Kidney glomerular epithelial cell (primary cell): ENCODE measurements around the gene RTF2.

Source experiments
- DNase-seq: peaks from one replicate; lab custom pipeline; 2025; lab: John Stamatoyannopoulos, UW

RTF2 gene, protein sequence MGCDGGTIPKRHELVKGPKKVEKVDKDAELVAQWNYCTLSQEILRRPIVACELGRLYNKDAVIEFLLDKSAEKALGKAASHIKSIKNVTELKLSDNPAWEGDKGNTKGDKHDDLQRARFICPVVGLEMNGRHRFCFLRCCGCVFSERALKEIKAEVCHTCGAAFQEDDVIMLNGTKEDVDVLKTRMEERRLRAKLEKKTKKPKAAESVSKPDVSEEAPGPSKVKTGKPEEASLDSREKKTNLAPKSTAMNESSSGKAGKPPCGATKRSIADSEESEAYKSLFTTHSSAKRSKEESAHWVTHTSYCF

DNA sequence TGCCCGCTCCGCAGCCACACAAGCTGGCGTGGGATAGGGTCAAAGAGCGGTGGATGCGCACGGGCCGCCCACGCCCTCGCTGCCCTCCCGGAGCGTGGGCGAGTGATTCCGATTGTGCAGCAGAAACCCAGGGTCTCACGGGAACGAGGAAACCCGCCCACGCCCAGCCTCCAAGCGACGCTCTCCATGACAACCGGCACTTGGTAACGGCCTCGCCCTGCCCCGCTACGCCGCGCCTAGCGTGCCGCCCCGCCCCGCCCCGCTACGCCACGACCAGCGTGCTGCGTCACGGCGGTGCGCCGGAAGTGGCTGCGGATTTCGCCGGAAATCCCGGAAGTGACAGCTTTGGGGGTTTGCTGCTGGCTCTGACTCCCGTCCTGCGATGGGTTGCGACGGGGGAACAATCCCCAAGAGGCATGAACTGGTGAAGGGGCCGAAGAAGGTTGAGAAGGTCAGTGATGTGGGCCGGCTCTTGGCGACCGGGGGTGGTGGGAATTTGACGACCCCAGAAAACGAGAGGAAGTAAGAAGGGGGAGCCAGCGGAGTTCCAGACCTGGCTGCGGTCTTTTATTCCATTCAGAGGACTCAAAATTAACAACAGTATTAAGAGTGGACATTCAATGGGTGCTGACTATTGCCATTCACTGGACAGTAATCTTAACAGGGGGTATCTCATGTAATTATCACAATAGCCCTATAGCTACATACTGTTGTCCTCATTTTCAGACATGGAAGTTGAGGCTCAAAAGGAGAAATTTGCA lies at the start of gene RTF2:
Gene RTF2, plus strand, starts transcription at position 312 of the 761 bp plus-strand sequence. Its CDS starts 71 bp downstream, at position 383.
- DNase-seq = peak; percentile 89

DNA sequence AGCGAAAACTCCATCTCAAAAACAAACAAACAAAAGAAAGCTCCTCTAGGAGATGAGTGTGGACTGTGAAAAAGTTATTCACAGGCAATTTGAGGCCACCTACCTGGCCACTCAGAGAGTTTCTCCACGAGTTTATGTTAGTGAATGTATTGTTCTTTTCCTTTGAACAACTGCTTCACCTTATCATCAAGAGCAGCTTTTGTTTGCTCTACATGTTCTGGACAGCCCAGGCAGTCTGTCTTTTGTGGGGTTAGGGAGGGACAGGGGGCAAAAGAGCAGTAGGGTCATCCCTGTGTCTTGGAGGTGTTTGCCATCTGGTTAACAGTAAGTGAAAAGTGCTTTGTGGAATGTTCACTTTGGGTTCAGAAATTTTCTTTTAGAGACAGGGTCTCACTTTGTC lies 48.4 kb upstream of the RTF2 start:
- no peak for DNase-seq

DNA sequence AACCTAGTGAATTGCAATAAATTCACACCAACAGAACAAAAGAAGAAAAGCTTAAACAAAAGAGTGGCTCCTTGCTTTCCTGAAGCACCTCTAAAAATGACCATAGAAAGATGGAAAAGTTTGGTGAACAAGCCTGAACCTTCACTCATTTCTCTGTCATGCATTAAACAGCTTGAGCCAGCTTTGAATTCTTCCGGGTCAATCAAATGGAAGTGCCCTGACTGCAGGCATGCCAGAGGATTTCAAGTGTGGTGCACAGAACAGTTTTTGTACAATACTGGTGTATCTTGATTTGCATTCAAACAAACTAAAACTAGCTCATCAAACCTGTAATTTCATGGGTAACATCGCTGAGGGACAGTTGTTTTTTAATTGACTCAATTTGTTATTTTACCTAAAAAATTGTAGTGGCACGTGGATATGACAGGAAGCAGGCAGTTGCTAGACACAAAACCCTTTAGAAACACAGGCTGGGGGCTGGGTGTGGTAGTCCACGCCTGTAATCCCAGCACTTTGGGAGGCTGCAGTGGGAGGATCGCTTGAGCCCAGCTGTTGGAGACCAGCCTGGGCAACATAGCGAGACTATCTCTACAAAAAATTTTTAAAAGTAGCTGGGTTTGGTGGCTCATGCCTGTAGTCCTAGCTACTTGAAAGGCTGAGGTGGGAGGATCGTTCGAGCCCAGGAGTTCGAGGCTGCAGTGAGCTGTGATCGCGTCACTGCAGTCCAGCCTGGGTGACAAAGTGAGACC lies 47.3 kb upstream of the RTF2 start:
- DNase-seq = peak; percentile 5

DNA sequence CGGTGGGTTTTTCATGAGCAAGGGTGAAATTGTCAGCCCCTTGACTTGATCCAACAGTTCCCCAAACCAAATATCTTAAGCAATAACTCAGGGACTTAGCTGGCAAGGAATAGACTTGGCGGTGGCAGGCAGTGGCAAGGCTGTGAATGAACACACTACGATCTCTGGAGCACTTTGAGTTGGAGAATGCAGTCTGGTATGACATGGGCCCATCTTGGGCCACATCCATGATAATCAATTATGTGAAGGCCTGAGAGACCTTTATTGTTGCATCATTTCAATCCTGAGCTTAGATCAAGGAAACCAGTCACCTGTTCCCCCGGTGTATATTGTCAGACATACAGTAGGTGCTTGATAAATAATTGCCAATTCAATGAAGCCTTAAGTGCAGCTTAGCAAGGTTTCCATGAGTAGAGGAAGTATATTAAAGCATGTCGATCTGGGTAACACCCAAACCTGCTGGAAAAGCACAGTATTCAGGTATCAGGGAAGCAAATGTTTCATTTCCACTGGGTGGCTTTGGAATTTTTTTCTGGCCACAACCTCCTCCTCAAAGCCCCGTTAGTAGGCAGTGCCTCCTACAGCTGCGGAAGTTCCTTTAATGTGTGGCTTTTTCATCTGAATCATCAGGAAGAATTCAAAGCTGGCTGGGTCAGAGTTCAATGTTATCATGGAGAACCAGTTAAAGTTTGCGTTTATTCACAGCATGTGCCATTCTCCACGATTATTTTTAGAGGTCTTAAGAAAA lies 46.2 kb upstream of the RTF2 start:
- peak; percentile 95 for DNase-seq

DNA sequence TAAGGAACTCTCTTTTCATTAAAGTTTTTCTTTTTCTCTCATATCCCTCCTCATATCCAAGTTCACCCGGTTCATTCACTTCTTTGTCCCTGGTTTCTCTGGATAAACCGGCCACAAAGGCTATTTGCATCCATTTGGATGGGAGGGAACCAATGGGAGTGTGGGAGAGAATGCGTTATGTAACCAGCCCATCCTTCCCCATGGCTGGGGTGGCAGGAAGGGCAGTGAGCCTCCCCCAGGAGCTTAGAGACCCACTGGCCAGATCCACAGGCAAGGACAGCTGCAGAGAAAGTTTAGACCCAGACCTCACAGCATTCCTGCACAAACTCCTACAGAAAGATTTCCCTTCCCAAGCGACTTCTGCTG lies 45.6 kb upstream of the RTF2 start:
- DNase-seq = no peak

DNA sequence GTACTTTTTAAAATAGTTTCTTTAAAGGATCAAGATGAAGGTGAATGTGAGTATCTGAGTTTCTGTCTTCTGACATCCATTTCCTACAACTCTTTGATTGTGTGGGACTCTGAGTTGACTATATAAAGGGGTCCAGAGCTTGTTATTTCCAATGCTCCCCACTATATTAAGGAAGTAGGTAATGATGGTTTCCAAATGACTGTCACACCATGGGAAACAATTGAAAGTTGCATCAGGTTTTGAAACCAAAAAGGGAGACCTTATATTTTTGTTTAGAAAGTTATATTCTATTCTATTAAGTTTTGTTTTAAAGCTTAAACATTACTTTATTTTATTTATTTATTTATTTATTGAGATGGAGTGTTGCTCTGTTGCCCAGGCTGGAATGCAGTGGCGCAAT lies 45.2 kb upstream of the RTF2 start:
- no peak for DNase-seq

DNA sequence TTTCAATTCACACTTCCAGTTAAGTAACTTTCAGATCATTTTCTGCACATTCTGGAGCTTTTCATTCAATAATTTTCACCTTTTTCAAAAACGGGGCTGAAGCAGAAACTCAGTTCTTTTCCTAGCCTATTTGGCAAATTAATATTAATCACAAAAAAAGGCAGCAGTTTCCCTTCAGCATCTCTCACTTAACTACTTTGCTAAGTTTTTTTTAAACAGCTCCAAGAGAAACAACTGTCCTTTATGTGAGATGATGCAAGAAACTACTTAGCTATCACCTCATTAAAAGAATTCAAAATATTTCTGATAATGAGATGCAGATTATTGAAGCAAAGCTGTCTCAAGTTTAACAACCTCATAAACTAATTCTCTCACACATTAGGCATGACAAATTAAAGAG lies 44.5 kb upstream of the RTF2 start:
- DNase-seq = no peak

DNA sequence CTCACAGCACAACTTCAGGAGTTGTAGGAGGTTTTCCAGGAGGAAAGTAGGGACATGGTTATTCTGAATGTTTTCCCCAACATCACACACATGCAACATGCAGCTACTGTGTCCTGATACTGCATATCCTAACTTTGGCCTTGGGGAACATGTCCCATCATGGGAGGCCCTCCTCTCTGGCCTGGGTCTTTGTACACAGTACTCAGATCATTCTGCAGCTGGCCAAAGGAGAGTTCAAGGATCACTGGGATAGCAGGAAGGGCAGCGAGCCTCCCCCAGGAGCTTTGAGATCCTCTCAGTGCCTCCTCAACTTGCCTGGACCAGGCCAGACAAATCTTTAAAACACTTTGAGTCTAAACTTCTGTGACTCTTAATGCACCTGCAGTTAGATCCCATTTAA lies 43.5 kb upstream of the RTF2 start:
- no peak for DNase-seq

DNA sequence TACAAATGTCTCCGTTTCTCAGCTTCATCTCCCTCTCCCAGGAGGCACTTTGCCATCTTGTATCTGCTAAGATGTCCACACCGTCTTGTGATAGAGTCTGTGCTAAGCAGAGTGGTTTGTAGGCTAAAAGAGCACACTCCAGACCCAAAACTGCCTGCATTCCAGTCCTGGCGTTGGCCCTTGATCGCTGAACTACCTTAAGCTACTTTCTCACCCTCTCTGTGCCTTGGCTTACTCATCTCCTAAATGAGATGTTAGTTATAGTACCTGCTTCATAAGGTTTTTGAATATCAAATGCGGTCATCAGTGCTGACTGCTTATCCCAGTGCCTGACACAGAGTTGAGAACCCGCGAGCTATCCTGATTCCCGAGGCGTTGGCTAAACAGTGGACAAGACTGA lies 42.4 kb upstream of the RTF2 start:
- no peak for DNase-seq

DNA sequence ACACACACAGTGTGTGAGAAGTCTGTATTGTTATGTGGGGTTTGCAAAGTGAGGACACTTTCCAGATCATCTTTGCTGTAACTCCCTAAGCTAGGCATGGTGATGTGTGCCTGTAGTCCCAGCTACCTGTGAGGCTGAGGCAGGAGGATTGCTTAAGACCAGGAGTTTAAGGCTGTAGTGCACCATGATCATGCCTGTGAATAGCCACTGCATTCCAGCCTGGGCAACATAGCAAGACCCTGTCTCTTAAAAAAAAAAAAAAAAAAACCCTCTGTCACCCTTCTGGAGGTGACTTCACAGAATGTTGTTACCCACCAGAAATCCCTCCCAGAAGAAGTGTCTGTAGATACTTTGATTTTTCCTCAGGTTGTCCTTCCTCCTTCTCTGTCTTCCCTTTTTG lies 41.5 kb upstream of the RTF2 start:
- DNase-seq = no peak

DNA sequence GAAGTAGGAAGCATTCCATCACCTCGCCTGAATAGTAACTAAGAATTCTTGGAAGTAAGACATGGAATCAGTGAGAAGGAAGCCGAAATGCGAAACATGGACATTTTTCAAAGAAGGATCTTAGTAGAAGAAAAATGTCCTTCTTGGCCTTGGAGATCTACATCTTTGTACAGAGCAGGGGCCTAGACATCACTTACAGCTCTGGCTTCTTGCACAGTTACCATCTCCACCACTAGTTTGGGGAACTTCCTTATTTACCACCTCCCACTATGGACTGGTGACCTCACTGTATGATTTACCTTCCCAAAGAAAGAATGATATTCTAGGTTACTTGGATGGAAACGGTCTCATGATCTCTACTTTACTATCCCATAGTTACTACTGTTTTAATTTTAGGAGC lies 40.6 kb upstream of the RTF2 start:
- DNase-seq = no peak

DNA sequence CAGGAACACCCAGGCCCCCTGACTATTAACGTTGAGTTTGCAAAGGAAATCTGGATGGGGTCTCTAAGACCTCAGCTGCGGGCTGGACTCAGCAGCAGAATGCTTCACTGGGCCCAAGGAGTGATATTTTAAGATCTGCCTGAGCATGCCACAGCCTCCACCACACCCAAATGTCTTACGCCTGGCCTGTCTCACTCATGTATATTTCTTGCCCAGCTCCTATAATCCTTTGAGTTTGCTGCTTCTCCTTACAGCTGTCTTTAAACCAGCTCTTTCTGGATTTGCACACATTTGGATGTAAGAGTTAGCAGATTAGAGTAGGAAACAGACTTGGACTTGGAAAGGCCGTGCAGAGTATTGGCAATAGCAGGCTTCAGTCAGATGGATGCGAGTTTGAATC lies 40.0 kb upstream of the RTF2 start:
- no peak for DNase-seq

DNA sequence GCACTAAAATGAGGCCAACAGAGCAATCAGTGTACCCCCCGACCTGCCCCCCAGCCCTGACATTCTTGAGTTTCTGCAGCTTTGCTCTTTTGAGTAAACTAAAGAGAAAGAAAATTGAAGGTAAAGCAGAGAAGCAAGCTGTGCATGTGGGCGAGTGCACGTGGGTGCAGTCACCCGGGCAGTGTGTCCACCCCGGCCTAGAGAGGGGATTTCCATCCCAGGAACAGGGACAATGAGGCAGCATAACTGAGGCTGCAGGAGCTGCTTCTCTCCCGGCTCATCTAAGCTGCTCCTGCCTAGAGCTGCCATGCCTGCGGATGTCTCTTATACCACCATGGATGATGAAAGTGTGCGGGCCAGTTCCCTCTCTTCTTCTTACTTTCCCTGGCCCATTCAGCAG lies 39.5 kb upstream of the RTF2 start:
- DNase-seq = no peak

DNA sequence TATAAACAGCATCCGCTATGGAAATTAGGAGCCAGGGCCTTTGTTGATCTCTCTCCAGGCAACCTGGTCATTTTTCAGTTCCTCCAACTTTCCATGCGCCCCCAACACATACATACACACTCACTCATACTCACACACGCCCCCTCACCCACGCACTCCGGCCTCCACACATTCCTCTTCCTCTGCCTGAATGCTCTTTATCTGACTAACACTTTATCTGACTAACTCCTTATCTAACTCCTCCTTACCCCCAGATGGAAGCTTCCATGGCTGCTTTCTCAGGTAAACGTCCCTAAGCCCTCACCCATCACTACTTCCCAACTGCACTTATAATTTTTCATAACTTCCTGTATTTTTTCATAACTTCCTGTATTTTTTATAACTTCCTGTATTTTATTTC lies 38.9 kb upstream of the RTF2 start:
- DNase-seq = peak; percentile 67

DNA sequence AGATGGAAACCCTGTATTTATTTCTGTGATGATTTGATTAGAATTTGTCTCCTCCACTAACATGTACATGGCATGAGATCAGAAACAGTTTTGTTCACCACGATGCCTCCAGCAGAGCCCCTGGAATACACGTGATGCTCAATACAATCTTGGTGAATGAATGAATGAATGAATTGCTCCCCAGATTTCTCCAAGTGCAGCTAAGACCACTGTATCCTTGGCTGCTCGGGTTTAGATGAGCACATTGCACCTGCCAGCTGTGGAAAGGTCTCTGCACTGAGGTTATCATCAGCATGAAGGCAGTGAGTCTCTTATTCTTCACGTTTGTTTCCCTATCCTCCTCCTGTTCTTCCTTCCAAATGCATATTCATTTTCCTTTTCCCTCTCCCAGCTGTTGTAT lies 38.5 kb upstream of the RTF2 start:
- DNase-seq = no peak

DNA sequence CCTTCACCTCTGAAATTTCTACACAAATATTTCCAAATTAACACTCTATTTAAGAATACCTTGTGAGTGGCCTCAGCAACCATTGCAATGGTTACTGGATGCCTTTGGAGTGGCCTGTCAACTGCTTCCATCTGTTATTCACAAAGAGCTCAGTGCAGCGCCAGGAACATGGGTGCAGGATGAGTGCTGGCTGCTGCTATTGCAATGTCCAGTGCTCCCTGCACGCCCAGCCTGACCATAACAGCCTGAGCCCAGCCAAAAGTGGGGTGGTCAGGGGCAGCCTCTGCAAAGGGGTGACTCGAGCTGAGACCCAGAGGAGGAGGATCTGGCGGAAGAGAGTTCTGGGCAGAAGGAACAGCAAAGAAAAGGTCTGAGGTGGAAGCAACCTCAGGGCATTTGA lies 38.0 kb upstream of the RTF2 start:
- no peak for DNase-seq

DNA sequence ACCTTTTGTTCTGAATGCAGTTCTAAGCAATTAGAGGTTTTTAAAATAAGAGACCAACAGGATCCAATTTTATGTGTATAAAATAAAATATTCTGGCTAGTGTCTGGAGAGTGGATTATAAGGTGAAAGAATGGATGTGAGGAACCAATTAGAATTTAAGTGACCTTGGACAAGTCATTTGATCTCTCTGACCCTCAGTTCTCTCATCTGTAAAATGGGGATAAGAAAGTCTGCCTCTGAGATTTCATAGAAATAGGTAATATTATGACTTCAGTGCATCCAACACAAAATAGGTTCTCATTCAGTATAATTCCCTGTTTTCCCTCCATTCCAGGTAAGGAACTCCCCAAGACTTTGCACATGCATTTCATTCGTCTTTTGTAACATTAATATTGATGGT lies 37.5 kb upstream of the RTF2 start:
- no peak for DNase-seq

DNA sequence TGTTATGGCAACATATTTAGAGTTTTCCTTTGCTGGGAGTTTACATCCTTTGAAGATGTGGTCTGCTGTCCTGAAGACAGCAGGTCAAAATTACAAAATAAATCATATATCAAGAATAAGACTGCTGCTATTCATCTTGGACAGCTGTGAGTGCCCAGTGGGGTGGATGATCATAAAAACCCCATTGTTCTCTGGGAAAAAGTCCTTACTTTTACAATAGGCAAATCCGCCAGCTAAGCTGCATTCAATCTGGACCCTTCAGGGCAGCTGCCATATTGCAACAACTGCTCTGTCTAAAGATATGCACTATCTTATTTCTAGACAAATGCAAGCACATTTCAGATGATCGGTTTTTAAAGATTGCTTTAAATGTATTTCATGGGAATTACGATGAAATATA lies 37.0 kb upstream of the RTF2 start:
- no peak for DNase-seq

DNA sequence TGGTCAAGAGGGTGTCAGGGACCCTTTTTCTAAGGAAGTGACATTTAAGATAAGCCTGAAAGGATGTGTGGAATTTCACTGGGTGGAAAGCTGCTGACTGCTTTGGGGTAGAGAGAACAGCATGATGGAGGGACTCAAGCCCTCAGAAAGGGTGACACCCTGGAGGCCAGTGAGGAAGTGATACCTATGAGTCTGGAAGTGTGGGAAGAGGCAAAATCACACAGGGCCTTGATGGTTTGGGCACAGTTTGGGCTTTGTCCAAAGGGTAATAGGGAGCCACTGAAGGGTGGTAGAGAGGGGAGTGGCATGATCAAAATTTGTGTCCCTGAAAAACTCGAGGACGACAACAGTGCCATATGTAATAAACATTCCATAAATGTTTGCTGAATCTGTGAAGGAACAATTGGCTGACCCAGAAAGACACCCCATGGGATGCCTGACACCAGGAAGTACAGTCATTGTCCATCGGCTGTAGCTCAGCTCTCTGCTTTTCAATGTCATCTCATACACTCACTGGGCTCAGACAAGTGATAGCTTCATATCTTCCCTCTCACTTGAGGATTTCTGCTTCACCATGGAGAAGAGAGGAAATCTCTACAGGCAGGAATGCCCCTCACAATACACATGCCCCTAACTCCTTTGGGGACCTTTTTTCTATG lies 35.1 kb upstream of the RTF2 start:
- no peak for DNase-seq

DNA sequence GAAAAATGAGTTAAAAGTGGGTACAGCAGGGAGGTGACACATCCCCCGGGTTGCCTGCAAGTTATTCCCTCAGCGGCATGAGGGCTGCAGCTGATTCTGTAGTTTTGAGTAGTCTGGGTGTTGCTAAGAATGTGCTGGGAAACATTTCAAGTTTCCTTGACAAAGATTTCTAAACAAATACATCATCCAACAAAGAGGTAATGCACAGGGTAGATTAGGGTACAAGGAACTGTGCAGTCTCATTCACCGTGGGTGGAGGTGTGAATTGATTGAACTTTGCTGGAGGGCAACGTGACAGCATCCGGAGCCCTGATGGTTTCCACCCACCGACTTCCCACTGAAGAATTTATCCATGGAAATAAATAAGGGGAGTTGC lies 34.6 kb upstream of the RTF2 start:
- DNase-seq = no peak

DNA sequence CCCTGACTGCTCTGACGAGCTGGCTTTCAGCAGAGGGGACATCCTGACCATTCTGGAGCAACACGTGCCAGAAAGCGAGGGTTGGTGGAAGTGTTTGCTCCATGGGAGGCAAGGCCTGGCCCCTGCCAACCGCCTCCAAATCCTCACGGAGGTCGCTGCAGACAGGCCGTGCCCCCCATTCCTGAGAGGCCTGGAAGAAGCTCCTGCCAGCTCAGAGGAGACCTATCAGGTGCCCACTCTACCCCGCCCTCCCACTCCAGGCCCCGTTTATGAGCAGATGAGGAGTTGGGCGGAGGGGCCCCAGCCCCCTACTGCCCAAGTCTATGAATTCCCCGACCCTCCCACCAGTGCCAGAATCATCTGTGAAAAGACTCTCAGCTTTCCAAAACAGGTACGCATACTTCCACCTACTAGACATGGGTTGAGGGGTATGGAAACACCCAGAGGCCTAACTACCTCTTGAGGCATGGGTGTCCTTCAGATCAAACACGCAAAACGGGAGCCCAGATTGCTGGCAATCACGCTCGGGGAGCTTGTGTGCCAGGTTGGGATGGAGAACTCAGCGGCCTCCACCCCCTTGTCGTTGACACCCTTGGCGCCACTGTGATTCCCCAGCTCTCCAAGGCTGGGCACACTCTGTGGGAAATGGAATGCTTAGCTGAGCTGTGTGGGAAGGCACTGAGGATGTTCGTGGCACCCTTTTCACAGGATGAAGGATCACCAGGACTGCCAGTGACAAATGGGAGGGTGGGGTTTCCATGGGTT lies 31.0 kb upstream of the RTF2 start:
- no peak for DNase-seq
